Calu3 (cell line): ENCODE data around the gene NCKAP5. TPM values are rescaled to one million over a fixed set of nuclear protein-coding genes. Genes with fewer than 3 reads are reported as not detected.

Experiments used
- BruUV-seq: library from RNA; stranded (reverse); fragments of 400-500 nt; replicated peaks from 2 replicates; lab custom pipeline; 2021; lab: Mats Ljungman, UMichigan
- CTCF ChIA-PET: fragments of 300-600 bp; sonication (Branson Sonifier 250); formaldehyde crosslinking; loops from one replicate; lab custom pipeline; 2022; ENCODE audit warnings: antibody characterized with exemption; lab: Charles Lee
- DNase-seq: peaks from one replicate; pipeline ENCODE4 v3.0.0; 2022
- H3K27ac Mint-ChIP-seq: one replicate; pipeline ENCODE4 v1.8.0; 2022; ENCODE audit warnings: mixed read lengths; ENCODE audit not compliant: unreplicated experiment
- H3K27me3 Mint-ChIP-seq: one replicate; pipeline ENCODE4 v1.8.0; 2022; ENCODE audit warnings: mixed read lengths; ENCODE audit not compliant: unreplicated experiment
- H3K36me3 Mint-ChIP-seq: one replicate; pipeline ENCODE4 v1.8.0; 2022; ENCODE audit warnings: mild to moderate bottlenecking, moderate library complexity, mixed read lengths; ENCODE audit not compliant: insufficient read depth, unreplicated experiment
- H3K4me1 Mint-ChIP-seq: one replicate; pipeline ENCODE4 v1.8.0; 2022; ENCODE audit warnings: mild to moderate bottlenecking, low read depth, mixed read lengths; ENCODE audit not compliant: unreplicated experiment
- H3K4me3 Mint-ChIP-seq: one replicate; pipeline ENCODE4 v1.8.0; 2022; ENCODE audit warnings: mild to moderate bottlenecking, low read depth, moderate library complexity, mixed read lengths; ENCODE audit not compliant: unreplicated experiment
- H3K9me3 Mint-ChIP-seq: one replicate; pipeline ENCODE4 v1.8.0; 2022; ENCODE audit warnings: low read depth, mixed read lengths; ENCODE audit not compliant: unreplicated experiment
- CTCF ChIP-seq: fragments of 200-600 bp; IDR thresholded peaks from one replicate; pipeline ENCODE4 v1.8.0; 2022; ENCODE audit warnings: antibody characterized with exemption; ENCODE audit not compliant: unreplicated experiment
- intact Hi-C: fragments of 100-400 bp; cut with micrococcal nuclease; formaldehyde crosslinking; loops from one replicate; pipeline ENCODE4 v1.10.0; 2022; ENCODE audit not compliant: unreplicated experiment
- total RNA-seq: library from RNA; stranded (reverse); gene quantifications from 2 replicates; pipeline ENCODE4 v1.2.3, GENCODE V29; 2022

NCKAP5 gene
- total RNA-seq, 1 experiment from 2014 or later: 2.2 TPM

- H3K4me1 Mint-ChIP-seq: peaks cover 7% of the 10 kb centered on the region
- no peak for DNase-seq
- H3K4me3 Mint-ChIP-seq: no peak overlapping the region
- CTCF ChIA-PET: no interaction called here
- no TSS peak for BruUV-seq
- TF ChIP-seq CTCF: no peak
- H3K36me3 Mint-ChIP-seq: no peaks in the 10 kb centered on the region
- intact Hi-C loops: no loop called here
- H3K27me3 Mint-ChIP-seq: no peaks in the 10 kb centered on the region
- no peaks in the 10 kb centered on the region for H3K9me3 Mint-ChIP-seq
- H3K27ac Mint-ChIP-seq: no peak overlapping the region
Observed at GRCh38 chr2:133110201-133110600, 458.1 kb downstream of the NCKAP5 start.

GRCh38 chr2:133109772-133110171, 458.5 kb downstream of the NCKAP5 start:
- H3K27me3 Mint-ChIP-seq: no peaks in the 10 kb centered on the region
- no peak overlapping the region for H3K4me3 Mint-ChIP-seq
- H3K27ac Mint-ChIP-seq: no peak overlapping the region
- intact Hi-C loops: no loop called here
- peaks cover 7% of the 10 kb centered on the region for H3K4me1 Mint-ChIP-seq
- BruUV-seq: no TSS peak
- no peaks in the 10 kb centered on the region for H3K36me3 Mint-ChIP-seq
- no peaks in the 10 kb centered on the region for H3K9me3 Mint-ChIP-seq
- TF ChIP-seq CTCF: no peak
- CTCF ChIA-PET: no interaction called here
- DNase-seq: no peak

- no peaks in the 10 kb centered on the region for H3K9me3 Mint-ChIP-seq
- no TSS peak for BruUV-seq
- no peaks in the 10 kb centered on the region for H3K27me3 Mint-ChIP-seq
- intact Hi-C loops: no loop called here
- peaks cover 7% of the 10 kb centered on the region for H3K4me1 Mint-ChIP-seq
- no peak for TF ChIP-seq CTCF
- DNase-seq: no peak
- H3K27ac Mint-ChIP-seq: no peak overlapping the region
- CTCF ChIA-PET: no interaction called here
- H3K4me3 Mint-ChIP-seq: no peak overlapping the region
- H3K36me3 Mint-ChIP-seq: no peaks in the 10 kb centered on the region
Observed at GRCh38 chr2:133107058-133107815, 461.0 kb downstream of the NCKAP5 start.

GRCh38 chr2:133104871-133105270, 463.4 kb downstream of the NCKAP5 start:
- Mint-ChIP-seq H3K36me3 (no peaks in the 10 kb centered on the region), H3K4me3 (no peak overlapping the region), H3K4me1 (peaks cover 7% of the 10 kb centered on the region), H3K27me3 (no peaks in the 10 kb centered on the region), H3K9me3 (no peaks in the 10 kb centered on the region), H3K27ac (no peak overlapping the region)
- CTCF ChIA-PET: interaction anchor here (0.6 kb wide), 1 partner anchor 780 kb away, joined by 3 read pairs; no protein-coding TSS in a partner anchor
- BruUV-seq: no TSS peak
- intact Hi-C loops: no loop called here
- DNase-seq: no peak
- no peak for TF ChIP-seq CTCF
